Breast epithelium (tissue), 4 donors: ENCODE measurements around the gene PDZD2. TPM values are rescaled to one million over a fixed set of nuclear protein-coding genes. Genes with fewer than 3 reads are reported as not detected.

Source experiments
- DNase-seq, 2 donors: peaks; one replicate each; pipeline ENCODE4 v3.0.0-alpha.2; 2019; ENCODE audit warnings: low spot score in 2 of 2
- H3K27ac ChIP-seq, 2 donors: fragments of 200-600 bp; sonication (generic) in 1 of 2; one replicate each; pipeline ENCODE4 v1.5.1; 2016 to 2019; ENCODE audit warnings: mild to moderate bottlenecking in 1 of 2
- H3K27me3 ChIP-seq, 2 donors: fragments of 200-600 bp; sonication (generic) in 1 of 2; one replicate each; pipeline versions ENCODE4 v1.5.1 to v1.6.0; 2017 to 2019; ENCODE audit warnings: control low read depth in 1 of 2, mild to moderate bottlenecking in 1 of 2
- H3K36me3 ChIP-seq: fragments of 200-600 bp; one replicate; pipeline ENCODE4 v1.5.1; 2019
- H3K4me1 ChIP-seq, 2 donors: fragments of 200-600 bp; sonication (generic); one replicate each; pipeline ENCODE4 v1.5.1; 2016 to 2019; ENCODE audit warnings: control low read depth in 1 of 2
- H3K4me3 ChIP-seq, 3 donors: fragments of 200-600 bp; sonication (generic); 1 replicate in 2 of 3; 2 replicates in 1 of 3; pipeline ENCODE4 v1.5.1; 2016 to 2019; ENCODE audit warnings: mild to moderate bottlenecking in 3 of 3, moderate library complexity in 2 of 3
- H3K9me3 ChIP-seq, 2 donors: fragments of 200-600 bp; sonication (generic) in 1 of 2; one replicate each; pipeline ENCODE4 v1.5.1; 2016 to 2019; ENCODE audit warnings: control low read depth in 1 of 2
- CTCF ChIP-seq, 3 donors: fragments of 450-650 bp; IDR thresholded peaks; one replicate each; pipeline ENCODE4 v1.5.1; 2016 to 2017; ENCODE audit warnings: antibody characterized with exemption in 3 of 3, mild to moderate bottlenecking in 3 of 3, moderate library complexity in 3 of 3
- POLR2A ChIP-seq: fragments of 450-650 bp; IDR thresholded peaks from one replicate; pipeline ENCODE4 v1.6.1; 2016; ENCODE audit warnings: antibody characterized with exemption, mild to moderate bottlenecking, moderate library complexity
- POLR2AphosphoS5 ChIP-seq, 3 donors: sonication (generic); formaldehyde crosslinking; IDR thresholded peaks; one replicate each; pipeline ENCODE4 v1.6.1; 2017; ENCODE audit warnings: antibody characterized with exemption in 3 of 3
- intact Hi-C: fragments of 100-400 bp; cut with DNase I; formaldehyde crosslinking; loops from one replicate; pipeline ENCODE4 v1.15.1; 2023; ENCODE audit warnings: low total_unique reads
- total RNA-seq, 3 donors: library from RNA; depleted of rRNA; stranded (reverse); fragments of >200 nt; gene quantifications; one replicate each; pipeline ENCODE4 v1.1.0, GENCODE V29; 2016

The PDZD2 gene
- total RNA-seq, 3 donors from 2014 or later, result 16.8 to 23.3 (median 17.7) TPM

- no peak overlapping the region for H3K27ac ChIP-seq
- H3K4me3 ChIP-seq, result no peak overlapping the region
- H3K9me3 ChIP-seq, result no peaks in the 10 kb centered on the region
- peaks cover 0 to 5% of the 10 kb centered on the region in 2 donors for H3K4me1 ChIP-seq
- H3K36me3 ChIP-seq, result no peaks in the 10 kb centered on the region
- no peaks in the 10 kb centered on the region for H3K27me3 ChIP-seq
- intact Hi-C loops, result no loop called here
- DNase-seq, result no peak
- no peak for TF ChIP-seq CTCF (IDR thresholded peaks at IDR 0.05)
- no peak for TF ChIP-seq POLR2A
Measured at GRCh38 chr5:32022638-32023037, 383.7 kb downstream of the PDZD2 start.

- Histone ChIP-seq H3K27me3 (no peaks in the 10 kb centered on the region), H3K9me3 (no peaks in the 10 kb centered on the region), H3K27ac (no peak overlapping the region), H3K36me3 (no peaks in the 10 kb centered on the region), H3K4me1 (peaks cover 0 to 5% of the 10 kb centered on the region in 2 donors), H3K4me3 (no peak overlapping the region)
- no peak for DNase-seq
- no peak for TF ChIP-seq POLR2A
- TF ChIP-seq POLR2AphosphoS5 (IDR thresholded peaks at IDR 0.05), result no peak
- TF ChIP-seq CTCF (IDR thresholded peaks at IDR 0.05), result no peak
- intact Hi-C loops, result no loop called here
Measured at GRCh38 chr5:32023816-32024215, 384.9 kb downstream of the PDZD2 start.

- no peaks in the 10 kb centered on the region for H3K27me3 ChIP-seq
- no peak for DNase-seq
- H3K4me3 ChIP-seq, result no peak overlapping the region
- H3K27ac ChIP-seq, result no peak overlapping the region
- intact Hi-C loops, result no loop called here
- H3K36me3 ChIP-seq, result no peaks in the 10 kb centered on the region
- no peaks in the 10 kb centered on the region for H3K9me3 ChIP-seq
- H3K4me1 ChIP-seq, result peaks cover 0 to 5% of the 10 kb centered on the region in 2 donors
- no peak for TF ChIP-seq POLR2AphosphoS5 (IDR thresholded peaks at IDR 0.05)
- TF ChIP-seq CTCF (IDR thresholded peaks at IDR 0.05), result no peak
- no peak for TF ChIP-seq POLR2A
Measured at GRCh38 chr5:32024751-32025150, 385.8 kb downstream of the PDZD2 start.

- Histone ChIP-seq H3K4me3 (peak overlapping the region in 1 of 3 donors; percentile 1), H3K36me3 (no peaks in the 10 kb centered on the region), H3K27me3 (no peaks in the 10 kb centered on the region), H3K9me3 (no peaks in the 10 kb centered on the region), H3K27ac (peak overlapping the region; percentile 0 to 67), H3K4me1 (peaks cover 0 to 5% of the 10 kb centered on the region in 2 donors)
- TF ChIP-seq POLR2A (no peak), POLR2AphosphoS5 (IDR thresholded peaks at IDR 0.05) (no peak), CTCF (IDR thresholded peaks at IDR 0.05) (no peak)
- no peak for DNase-seq
- intact Hi-C loops, result no loop called here
Measured at GRCh38 chr5:32027093-32027716, 388.3 kb downstream of the PDZD2 start.

GRCh38 chr5:32027717-32028458, 389.0 kb downstream of the PDZD2 start:
- TF ChIP-seq POLR2AphosphoS5 (IDR thresholded peaks at IDR 0.05), result peak; percentile 75 to 93 (median 88)
- no peak for TF ChIP-seq POLR2A
- intact Hi-C loops, result no loop called here
- Histone ChIP-seq H3K4me1 (peaks cover 0 to 5% of the 10 kb centered on the region in 2 donors), H3K36me3 (no peaks in the 10 kb centered on the region), H3K27ac (peak overlapping the region; percentile 35 to 67), H3K4me3 (peak overlapping the region in 1 of 3 donors; percentile 1), H3K27me3 (no peaks in the 10 kb centered on the region), H3K9me3 (no peaks in the 10 kb centered on the region)
- peak in 1 of 2 donors; percentile 60 for DNase-seq
